ENCODE results near the gene IL15RA. TPM values are rescaled to one million over a fixed set of nuclear protein-coding genes. Genes with fewer than 3 reads are reported as not detected.
A peak's percentile ranks its signal among the peaks of the same experiment; 100 is the strongest.

Gene IL15RA
- total RNA-seq, result 1 to 10 TPM; 6.6 to 9.2 TPM
- 10 to 100 TPM in 1 of 2 donors, 1 to 10 TPM in 1; 9.6 to 10.7 TPM for polyA plus RNA-seq

GRCh38 chr10:5977471-5978229, at the start of gene IL15RA:
Gene IL15RA, minus strand, starts transcription at chr10:5977543. Its CDS starts 51 bp downstream, at chr10:5977492.
- peaks cover 0 to 24% (median 7%) of the 10 kb centered on the region in 4 donors for H3K4me1 ChIP-seq (ENCODE audit: control insufficient read depth in 4 of 4, insufficient read depth in 4 of 4, low read length in 3 of 4)
- H3K36me3 ChIP-seq (ENCODE audit: control insufficient read depth in 4 of 4, insufficient read depth in 3 of 4, low read depth in 1 of 4, low read length in 3 of 4), result no peaks in the 10 kb centered on the region
- DNase-seq (ENCODE audit: low spot score), result peak; percentile 84
- H3K27ac ChIP-seq (ENCODE audit: low read depth in 1 of 2, low read length in 2 of 2), result peak within 1 kb of the TSS; percentile 86 to 98
- H3K9ac ChIP-seq (ENCODE audit: low read depth in 1 of 2, low read length in 2 of 2), result peak within 1 kb of the TSS; percentile 77 to 97
- H3K4me3 ChIP-seq (ENCODE audit: low read depth in 1 of 3, low read length in 3 of 3), result peak within 1 kb of the TSS; percentile 57 to 99 (median 96)
- TF ChIP-seq SP1 (IDR thresholded peaks at IDR 0.05) (peak; percentile 19), RAD21 (IDR thresholded peaks at IDR 0.05) (no peak), GABPA (IDR thresholded peaks at IDR 0.05 in 1 of 2, conservative IDR thresholded peaks at IDR 0.05 in 1 of 2) (no peak), EGR1 (IDR thresholded peaks at IDR 0.05; ENCODE audit: low read depth in 2 of 2) (no peak), YY1 (IDR thresholded peaks at IDR 0.05) (peak; percentile 30), REST (IDR thresholded peaks at IDR 0.05) (peak; percentile 54), TAF1 (conservative IDR thresholded peaks at IDR 0.05) (peak; percentile 70), RXRA (IDR thresholded peaks at IDR 0.05) (peak in 1 of 2 donors; percentile 3), FOXA2 (IDR thresholded peaks at IDR 0.05) (no peak), HNF4A (conservative IDR thresholded peaks at IDR 0.05) (no peak), FOXA1 (IDR thresholded peaks at IDR 0.05) (no peak)
- TF ChIP-seq, protein P1, sequence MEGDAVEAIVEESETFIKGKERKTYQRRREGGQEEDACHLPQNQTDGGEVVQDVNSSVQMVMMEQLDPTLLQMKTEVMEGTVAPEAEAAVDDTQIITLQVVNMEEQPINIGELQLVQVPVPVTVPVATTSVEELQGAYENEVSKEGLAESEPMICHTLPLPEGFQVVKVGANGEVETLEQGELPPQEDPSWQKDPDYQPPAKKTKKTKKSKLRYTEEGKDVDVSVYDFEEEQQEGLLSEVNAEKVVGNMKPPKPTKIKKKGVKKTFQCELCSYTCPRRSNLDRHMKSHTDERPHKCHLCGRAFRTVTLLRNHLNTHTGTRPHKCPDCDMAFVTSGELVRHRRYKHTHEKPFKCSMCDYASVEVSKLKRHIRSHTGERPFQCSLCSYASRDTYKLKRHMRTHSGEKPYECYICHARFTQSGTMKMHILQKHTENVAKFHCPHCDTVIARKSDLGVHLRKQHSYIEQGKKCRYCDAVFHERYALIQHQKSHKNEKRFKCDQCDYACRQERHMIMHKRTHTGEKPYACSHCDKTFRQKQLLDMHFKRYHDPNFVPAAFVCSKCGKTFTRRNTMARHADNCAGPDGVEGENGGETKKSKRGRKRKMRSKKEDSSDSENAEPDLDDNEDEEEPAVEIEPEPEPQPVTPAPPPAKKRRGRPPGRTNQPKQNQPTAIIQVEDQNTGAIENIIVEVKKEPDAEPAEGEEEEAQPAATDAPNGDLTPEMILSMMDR (IDR thresholded peaks at IDR 0.05; ENCODE audit: low read depth, low read length, missing input control), result peak; percentile 38
- TF ChIP-seq, protein P2, sequence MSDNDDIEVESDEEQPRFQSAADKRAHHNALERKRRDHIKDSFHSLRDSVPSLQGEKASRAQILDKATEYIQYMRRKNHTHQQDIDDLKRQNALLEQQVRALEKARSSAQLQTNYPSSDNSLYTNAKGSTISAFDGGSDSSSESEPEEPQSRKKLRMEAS (IDR thresholded peaks at IDR 0.05), result no peak
- H3K9me3 ChIP-seq (ENCODE audit: control insufficient read depth in 4 of 4, low read length in 3 of 4), result no peaks in the 10 kb centered on the region
- H3K27me3 ChIP-seq (ENCODE audit: control insufficient read depth in 4 of 4, insufficient read depth in 4 of 4, low read length in 3 of 4), result no peaks in the 10 kb centered on the region
- WGBS, result under 1% methylated on average over 80 of the region's 80 CpGs

- H3K9me3 ChIP-seq (ENCODE audit: control insufficient read depth in 4 of 4, low read length in 3 of 4), result peaks cover 0 to 3% (median under 1%) of the 10 kb centered on the region in 4 donors
- TF ChIP-seq HNF4G (IDR thresholded peaks at IDR 0.05), result no peak
- no peak for TF ChIP-seq FOXA2 (IDR thresholded peaks at IDR 0.05)
- TF ChIP-seq GABPA (IDR thresholded peaks at IDR 0.05 in 1 of 2, conservative IDR thresholded peaks at IDR 0.05 in 1 of 2), result no peak
- TF ChIP-seq RAD21 (IDR thresholded peaks at IDR 0.05), result no peak
- TF ChIP-seq YY1 (IDR thresholded peaks at IDR 0.05), result no peak
- no peak for TF ChIP-seq JUND (IDR thresholded peaks at IDR 0.05)
- no peak for TF ChIP-seq RXRA (IDR thresholded peaks at IDR 0.05)
- no peaks in the 10 kb centered on the region for H3K36me3 ChIP-seq (ENCODE audit: control insufficient read depth in 4 of 4, insufficient read depth in 3 of 4, low read depth in 1 of 4, low read length in 3 of 4)
- no peak for DNase-seq (ENCODE audit: low spot score)
- no peak overlapping the region for H3K9ac ChIP-seq (ENCODE audit: low read depth in 1 of 2, low read length in 2 of 2)
- H3K4me3 ChIP-seq (ENCODE audit: low read depth in 1 of 3, low read length in 3 of 3), result no peak overlapping the region
- H3K4me1 ChIP-seq (ENCODE audit: control insufficient read depth in 4 of 4, insufficient read depth in 4 of 4, low read length in 3 of 4), result no peaks in the 10 kb centered on the region
- no peaks in the 10 kb centered on the region for H3K27me3 ChIP-seq (ENCODE audit: control insufficient read depth in 4 of 4, insufficient read depth in 4 of 4, low read length in 3 of 4)
- H3K27ac ChIP-seq (ENCODE audit: low read depth in 1 of 2, low read length in 2 of 2), result no peak overlapping the region
- 94% methylated on average over 6 of the region's 6 CpGs for WGBS
Measured at GRCh38 chr10:6025683-6026255, 48.4 kb upstream of the IL15RA start.
